Activated naive CD4-positive, alpha-beta T cell treated with anti-CD3 and anti-CD28 coated beads, Interleukin-2, amount 50 U/mL, for 16 hours (primary cell): ENCODE results near the gene BCL2.

ENCODE experiments used
- DNase-seq: peaks from one replicate; pipeline ENCODE4 v3.0.0-alpha.2; 2020

Gene BCL2

DNA sequence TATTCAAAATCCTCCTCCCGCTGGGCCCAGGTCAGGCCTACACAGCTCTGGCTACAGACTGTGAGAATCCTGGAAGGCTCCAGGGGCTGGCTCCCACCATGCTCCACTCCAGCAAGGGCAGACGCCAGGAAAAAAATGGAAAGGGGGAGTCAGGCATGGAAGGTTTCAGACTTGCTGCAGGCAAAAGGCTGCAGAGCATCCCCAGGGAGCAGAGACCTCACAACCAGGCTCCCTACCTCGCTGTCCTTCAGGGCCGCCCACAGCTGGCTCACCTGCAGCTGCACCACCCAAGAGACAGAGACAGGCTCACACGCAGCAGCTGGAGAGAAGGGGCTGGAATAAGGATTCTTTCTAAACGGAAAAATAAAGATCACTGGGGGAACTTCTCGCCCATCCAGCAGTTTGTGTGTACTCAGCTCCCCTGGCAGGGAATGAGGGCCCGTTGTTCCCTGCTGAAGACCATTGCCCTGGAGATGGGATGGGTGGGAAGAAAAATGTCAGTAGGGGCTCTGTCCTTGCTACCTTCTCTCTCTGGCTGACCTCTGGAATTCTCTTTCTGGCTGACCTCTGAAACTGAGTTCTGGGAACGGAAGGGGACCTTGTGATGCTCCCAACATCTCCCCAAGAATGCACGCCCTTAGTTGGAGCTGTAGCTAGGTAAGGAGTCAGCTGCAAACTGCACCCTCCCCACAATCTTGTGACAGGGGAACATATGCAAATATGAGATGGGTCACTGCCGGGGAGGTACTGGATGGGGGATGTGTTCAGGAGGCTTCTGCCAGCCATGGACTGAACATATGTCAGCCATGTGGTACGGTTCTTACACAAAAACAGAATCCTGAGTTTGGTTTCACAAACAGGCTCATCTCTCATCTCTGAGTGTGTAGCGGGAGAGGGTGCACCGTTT, 34.5 kb downstream of the BCL2 start:
- DNase-seq: no peak

DNA sequence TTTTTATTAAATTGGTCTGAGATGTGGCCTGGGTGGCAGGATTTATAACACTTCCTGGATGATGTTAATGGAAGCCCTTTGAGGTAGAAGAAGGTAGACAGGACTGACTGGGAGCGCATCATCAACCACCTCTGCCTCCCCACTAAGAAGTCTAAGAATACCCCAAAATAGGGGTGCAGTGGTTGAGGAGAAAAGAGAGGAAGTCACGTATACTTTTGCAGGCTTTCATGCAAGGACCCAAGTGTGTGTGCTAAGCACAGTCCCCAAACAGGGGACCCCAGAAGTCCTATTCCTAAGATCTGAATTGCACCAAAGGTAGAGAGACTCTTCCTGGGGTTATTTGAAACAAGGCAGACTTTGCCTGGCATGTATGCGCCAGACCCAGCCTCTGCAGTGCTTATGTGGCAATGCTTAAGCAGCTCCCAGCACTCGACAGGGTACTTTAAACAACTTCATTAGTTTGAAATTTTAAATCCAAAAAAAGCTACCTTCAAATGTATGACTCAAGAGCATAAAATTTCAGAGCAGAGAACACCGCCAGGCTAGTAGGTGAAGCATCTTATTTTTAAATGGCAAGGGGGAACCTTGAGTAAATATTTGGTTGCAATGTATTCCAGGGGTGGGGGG, 35.3 kb downstream of the BCL2 start:
- DNase-seq: no peak

DNA sequence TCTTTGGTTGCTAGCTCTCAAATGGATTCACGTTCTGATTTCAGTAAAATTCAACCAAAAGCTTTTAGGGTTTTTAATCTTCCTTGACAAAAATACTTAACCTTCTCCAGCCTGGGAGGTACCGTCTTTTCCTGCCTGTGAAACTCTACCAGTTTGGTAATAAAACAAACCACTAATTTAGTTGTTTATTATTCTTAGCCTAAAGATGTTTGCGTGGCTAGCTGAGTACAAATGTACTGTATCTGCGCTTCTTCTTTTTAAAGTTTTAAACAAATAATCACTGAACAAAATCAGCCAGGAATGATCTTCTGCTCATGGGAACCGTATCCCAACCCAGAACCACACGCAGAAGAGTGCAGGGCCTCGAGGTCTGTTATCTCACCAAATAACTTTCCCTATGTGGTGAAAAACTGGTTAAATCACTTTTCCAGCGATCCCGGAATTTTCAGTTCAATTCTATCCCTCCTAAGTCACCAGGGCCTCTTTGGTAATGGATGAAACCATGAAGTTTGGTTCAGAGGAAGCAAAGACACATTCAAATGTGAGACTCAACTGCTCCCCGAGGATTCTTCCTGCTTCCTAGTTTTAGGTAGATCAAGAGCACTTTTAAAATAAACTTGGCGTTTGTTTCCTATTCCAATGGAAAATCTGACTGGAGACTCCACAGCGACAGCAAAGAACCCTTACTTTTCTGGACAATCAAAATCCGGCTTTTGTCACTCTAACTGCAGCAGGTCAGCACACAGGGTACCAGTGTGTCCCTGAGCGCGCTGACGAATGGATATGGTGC, 36.1 kb downstream of the BCL2 start:
- DNase-seq: no peak

DNA sequence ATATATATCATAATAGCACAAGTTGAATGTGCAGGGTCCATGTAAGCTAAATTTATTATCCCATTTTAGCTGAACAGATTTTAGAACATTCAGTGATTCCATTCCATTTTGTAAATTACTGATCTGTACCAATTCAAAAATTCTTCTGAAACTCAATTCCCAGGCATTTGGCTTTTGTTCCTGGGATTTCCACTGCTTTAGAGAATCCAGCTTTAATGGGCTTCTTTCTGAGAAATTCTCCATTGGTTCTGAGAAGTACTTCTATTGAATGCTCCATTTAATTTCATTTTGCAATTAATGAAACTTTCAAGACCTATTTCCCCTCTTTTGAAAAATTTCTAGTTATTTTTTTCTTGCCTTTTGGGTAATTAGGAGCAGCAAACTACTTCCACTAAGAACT, 36.8 kb downstream of the BCL2 start:
- no peak for DNase-seq

DNA sequence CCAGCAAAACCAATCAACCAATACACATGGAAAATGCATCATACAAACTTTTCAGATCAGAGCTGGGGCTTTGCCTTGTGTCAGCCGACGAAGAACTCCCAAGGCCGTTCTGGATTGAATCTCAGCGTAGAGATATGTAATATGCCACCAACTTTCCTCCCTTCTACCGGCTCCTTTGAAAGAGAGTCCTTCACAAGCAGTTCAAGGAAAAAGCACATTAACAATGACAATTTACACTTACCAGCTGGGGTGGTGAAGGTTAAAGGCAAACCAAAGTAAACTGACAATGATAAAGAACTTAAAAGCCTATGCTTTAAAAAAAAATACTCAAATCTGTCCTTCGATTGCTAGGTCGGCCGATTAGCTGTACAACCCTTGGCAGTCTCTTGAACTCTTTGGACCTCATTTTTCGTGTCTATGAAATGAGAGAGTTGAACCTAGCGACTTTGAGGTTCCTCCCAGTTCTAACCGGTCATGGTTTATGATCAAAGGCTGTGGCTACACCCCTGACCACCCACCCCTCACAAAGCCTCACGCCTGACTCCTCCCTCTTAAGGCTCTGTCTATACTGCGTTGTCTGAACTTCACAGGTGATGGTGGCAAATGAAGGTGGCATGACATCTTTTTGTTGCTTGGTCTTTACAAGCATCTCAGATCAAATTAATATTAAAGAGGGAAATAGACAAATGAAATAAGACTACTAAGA, 46.2 kb downstream of the BCL2 start:
- no peak for DNase-seq

DNA sequence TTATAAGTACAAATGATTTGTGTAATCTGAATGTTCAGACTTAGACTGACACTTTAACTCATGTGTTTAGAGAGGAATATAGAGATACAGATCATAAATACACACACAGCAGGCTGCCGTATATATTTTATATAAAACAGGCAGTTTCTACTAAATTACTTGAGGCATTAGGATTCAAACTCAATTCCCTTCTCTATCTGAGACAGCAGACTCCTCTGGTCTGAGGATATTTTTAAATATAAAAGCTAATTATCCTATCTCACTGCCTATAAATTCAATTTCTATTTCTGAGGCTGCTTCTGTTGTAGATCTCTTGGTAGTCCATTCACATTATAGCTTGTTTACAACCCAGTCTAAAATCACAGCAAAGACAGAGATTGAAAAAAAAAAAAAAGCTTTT, 46.9 kb downstream of the BCL2 start:
- DNase-seq: no peak

DNA sequence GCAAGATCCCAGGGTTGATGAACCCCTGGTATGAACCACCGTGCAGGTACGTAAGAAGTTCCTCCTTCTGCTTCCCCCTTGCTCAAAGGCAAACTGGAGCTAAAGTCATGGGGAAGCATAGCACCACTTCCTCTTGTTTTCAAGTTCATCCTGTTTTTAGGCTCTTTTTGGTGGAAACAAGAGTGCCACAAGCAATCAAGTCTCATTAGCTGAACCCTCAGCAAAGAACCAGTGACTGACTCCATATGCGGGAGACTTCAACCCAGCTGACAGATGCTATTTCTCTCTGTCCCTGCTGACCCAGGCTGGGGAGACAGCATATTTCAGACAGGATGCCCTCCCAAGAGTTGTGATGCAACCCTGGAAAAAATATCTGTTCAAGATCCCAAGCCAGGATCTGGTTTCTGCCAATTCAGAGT, 47.7 kb downstream of the BCL2 start:
- no peak for DNase-seq

DNA sequence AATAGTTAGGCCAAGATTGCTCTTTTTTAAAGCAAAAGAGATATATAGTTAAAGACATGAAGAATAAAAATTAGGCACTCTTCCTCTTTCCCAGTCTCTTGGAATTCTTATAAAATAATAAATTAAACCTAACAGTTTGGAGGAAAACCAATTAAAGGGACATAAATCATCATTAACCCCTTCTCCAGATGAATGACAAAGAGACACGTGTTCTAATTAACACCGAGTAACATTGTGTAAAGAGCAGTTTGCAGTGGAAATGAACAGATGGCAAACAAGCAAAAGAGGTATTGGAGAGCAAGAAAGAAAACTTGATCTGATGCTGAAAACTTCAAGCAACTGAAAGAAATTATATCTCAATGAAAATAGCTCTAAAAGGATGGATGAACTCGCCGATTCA, 48.4 kb downstream of the BCL2 start:
- no peak for DNase-seq

DNA sequence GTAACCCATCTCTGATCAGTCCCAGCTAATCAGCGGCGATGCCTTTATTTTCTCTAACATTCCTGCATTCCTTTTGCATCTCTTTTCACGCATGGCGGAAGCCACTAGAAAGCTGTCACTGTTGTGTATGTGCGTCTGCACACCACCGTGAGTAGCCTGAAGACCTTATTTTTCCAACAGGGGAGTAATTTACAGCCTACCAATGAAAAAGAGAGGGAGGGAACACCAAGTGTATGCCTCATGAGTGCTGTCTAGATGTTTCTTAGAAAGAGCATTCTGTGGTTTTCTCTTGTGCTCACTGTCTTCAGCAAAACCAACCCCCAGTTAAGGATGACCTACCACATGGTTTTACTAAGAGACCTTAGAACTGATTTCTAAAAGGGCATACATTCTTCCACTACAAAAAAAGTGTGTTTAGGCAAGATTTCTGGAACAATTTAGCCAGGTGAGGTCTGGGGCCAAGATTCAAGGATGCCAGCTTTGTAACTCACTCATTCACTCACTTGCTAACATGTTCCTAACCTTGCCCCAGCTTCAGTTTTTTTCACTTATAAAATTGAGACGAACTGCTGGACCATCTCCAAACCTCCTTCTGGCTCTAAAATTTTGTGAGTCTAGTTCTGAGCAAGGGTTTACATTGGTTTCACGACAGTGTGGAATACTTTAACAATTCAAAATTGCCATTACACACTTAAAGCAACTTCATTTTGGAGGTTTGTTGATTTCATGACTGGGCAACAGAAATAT, 51.4 kb downstream of the BCL2 start:
- no peak for DNase-seq

DNA sequence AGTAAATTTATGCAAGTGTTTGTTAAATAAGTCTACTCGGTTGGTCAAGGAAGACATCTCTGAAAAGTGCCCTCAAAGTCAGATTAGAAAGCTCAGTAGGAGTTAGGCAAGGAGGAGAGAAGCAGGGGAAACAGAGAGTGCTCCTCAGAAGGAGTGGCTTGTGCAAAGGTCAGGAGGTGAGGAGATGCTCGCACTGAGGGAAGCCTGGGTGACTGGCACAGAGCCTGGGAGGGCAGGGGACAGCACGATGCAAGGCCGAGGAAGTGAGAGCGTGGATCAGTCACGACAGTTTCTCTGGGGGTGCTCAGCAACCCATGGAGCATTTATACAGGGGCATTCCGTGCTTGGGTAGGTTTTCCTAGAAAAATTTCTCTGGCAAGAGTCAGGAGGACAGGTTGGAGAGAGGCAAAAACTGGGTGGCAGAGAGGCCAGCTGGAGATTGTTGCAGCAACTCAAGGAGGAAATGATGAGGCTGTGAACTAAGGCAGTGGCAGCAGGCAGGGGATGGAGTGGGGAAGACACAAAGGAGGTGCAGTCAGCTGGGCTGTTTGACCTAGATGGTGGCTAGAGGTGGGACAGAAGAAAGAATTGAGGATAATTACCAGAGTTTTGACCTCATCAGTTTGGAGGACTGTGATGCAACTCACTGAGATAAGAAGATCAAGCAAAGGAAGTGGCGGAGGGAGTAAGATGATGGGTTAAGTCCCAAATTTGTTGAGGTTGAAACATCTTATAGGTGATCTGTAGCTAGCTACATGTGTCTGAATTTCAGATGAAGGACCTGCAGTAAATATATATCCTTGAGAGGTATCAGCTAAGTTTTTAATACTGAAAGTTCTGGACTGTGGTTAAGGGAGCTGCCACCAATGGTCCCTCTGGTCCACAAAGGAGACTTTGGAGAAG, 52.4 kb downstream of the BCL2 start:
- no peak for DNase-seq

DNA sequence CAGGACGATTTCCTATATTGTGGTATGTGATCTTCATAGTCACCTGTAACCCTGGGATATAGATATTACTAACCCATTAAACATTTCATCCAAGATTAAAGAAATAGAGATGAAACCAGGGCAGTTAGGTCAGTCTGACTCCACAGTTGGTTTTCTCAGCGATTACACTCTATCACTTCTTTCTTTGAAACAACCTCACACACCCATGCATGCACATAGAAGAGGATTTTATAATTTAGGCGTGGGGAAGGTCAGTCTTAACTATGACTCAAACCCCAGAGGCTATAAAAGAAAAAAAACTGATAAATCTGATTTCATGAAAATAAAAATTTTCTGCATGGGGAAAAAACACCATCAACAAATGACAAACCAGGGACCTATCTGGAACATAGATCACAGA, 54.2 kb downstream of the BCL2 start:
- no peak for DNase-seq

DNA sequence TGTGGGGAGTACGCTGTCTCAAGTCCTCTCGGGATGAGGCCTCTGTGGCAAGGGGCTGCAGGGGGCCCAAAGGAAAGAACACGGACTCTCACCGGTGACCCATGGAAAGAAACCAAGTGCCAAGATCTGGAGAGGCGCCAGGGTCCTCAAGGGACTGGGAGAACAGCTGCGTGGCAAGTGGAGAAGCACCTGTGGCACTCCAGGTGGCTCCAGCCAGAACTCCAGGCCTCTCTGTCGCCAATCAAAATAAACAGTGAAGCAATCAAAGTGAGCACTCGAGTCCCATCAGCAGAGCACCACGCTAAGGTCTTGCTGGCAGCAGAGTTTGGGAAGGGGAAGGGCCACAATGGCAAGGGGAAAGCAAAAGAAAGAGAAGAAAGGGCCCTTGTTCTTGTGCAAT, 54.7 kb downstream of the BCL2 start:
- DNase-seq: no peak

DNA sequence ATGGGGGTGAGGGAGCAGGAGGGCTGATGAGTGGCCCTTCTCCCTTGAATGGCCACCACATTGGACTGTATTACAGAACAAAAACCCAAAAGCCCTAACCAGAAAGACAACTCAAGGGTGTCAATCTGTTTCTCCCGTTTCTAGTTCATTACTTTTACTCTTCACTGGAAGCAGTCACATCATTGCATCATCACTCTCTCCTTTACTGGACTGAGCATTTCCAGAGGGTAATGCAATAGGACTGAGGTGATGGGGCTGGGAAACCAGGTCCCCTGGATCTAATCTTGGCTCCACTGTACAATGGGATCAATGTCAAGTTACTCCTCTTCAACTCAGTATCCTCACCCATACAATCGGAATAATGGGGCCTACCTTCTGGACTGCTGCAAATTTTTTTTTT, 56.1 kb downstream of the BCL2 start:
- DNase-seq: no peak

DNA sequence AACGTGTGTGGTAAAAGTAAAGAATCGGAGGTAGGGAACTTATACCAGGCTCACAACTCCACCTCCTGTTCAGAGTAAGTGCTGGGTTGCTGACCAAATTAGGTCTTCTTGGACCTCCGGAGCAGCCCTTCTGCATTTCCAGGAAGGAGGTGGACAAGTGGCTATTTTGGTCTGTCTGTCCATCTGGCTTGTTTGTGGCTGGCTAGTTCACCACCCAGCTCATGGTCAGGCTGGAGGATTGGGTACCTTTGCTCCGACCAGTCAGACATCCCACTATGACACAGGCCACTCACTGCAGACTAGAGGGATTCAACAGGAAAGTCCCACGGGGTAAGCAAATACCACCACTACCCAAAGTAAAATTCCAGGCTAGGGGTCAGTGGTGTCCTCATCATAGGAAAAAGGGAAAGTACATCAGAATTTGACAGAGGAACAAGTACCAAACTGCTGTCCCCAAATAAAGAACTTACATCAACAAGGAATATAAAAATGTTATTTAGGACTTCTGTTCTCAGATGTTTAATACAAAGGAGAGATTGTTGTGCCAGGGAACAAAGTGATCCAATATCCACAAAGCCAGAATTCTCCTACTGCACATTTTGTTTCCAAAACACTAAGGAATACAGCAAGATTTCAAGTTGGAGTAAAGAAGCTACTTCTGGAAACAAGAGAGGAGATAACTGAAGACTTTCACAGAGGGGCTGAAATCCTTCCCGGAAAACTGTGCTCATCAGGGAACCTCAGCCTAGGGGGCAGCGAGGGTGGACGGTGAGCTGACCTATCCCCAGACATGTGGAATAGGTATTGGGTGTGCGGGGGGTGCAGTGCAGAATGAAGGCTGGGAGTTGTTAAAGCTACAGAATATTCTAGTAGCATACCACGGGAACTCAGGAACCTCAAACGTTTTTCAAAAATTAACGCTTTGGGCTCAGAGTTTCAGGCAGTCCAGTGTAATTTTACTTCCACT, 56.9 kb downstream of the BCL2 start:
- DNase-seq: no peak

DNA sequence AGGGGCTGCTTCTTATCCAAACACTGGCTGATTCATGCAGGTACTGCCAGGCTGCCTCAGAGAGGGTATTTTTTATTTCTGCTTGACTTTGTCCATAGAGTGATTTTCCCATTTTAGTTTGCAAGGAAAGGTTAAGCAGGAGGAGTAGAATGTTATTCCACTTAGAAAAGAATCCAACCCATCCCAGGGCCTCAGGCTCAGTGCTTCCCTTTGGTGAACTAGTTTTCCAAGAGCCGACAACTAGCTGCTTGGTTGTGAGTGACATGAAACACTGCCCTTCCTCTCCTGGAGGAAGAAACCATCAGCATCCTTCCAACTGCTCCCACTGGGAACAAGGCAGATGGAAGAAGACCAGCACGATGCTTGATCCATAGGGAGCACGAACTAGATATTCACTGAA, 58.5 kb downstream of the BCL2 start:
- DNase-seq: no peak

DNA sequence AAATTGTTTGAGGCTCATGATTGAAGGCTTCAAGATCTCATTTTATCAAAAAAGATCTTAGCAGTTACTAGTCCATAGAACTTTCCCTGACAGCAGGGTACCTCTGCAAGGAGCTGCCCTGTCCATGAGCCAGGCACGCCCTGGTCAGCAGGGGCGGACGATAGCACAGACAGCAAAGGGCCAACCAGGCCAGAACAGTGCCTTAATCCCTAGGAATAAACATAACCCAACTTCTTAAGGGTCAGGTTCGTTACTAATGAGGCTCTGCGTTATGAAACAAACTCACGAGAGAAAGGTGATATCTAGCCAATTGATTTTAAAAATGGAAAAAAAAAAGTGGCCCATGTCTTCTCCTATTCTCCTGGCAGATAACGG, 59.2 kb downstream of the BCL2 start:
- no peak for DNase-seq

DNA sequence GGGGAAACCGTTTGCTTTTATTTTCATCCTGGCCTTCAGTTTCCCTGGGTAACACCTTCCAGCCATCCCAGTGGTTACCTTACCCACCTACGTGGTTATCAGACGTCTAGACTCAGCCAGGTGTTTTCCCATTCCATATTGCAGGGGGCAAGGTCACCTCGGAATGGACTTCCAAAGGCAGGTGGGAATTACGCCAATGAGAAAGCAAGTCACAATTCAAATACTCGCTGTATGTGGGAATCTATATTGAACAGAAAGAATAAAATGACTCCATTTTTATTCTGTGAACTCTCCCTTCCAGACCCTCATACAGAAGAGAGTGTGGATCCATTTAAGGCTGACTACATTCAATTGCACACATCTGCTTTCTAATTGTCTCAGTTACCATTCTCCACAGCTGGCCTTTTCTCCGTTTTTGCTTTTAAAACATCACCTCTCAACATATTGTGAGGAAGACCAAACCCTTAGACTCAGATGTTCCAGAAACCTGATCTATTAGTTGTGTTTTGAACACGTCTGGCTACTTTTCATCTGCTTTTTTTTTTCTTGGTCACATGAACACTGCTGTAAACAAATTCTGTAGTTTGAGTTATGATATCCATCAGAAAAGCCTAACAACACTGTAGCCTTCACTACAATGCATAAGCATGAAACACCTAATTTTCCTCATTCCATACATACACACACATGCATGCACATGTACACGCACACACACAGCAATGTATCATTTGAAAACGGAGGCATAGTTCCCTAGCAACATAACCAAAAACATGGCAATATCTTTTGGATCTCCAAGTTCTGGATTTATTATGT, 59.8 kb downstream of the BCL2 start:
- no peak for DNase-seq

DNA sequence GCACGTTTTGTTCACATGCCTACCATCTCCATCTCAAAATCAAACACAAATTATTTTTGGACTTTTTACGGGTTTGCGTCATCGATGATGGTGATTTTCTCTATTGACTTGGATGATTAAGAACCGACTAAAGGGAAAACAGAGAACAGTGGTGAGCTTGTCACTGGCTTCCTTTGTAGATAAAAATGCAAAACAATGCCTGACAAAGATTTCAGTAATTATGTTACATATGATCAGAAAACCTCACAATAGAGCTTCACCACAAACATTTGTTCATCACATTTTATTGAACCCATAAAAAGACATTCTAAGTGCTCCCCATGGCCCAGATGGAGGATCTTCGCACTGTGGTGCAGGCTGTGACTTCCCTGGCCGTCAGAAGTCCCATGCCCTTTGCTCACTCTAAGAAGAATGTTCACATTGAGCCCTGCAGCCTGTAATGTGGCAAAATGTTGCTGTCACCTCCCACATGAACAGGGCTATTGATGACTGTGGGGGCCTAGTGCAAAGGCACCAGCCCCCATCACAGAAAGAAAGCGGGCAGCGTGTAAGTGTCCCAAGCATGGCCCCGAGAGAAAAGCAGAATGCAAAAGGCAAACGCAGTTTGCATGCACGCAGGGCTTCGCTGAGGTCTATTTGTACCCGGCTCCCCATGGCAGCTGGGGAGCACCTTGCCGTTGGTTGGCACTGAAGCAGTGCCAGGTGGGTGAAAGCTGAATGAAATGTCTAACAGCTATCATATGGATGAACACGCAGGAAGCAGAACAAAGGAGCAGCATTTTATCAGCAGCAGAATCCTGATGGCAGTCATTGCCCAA, 60.6 kb downstream of the BCL2 start:
- no peak for DNase-seq
